GM18508 (cell line): Measurements from ENCODE around the gene KRTAP4-9.
"Not testable (repeated sequence)": the region's sequence is repeated elsewhere in the genome, so short reads cannot be mapped to it uniquely, and the experiment has no call there.

Source experiments
- ATAC-seq: cut with Tn5 transposase; IDR thresholded peaks from one replicate; pipeline ENCODE4 v1.9.1; 2021; ENCODE audit warnings: moderate number of reproducible peaks; ENCODE audit not compliant: insufficient read depth, unreplicated experiment

KRTAP4-9 gene

DNA sequence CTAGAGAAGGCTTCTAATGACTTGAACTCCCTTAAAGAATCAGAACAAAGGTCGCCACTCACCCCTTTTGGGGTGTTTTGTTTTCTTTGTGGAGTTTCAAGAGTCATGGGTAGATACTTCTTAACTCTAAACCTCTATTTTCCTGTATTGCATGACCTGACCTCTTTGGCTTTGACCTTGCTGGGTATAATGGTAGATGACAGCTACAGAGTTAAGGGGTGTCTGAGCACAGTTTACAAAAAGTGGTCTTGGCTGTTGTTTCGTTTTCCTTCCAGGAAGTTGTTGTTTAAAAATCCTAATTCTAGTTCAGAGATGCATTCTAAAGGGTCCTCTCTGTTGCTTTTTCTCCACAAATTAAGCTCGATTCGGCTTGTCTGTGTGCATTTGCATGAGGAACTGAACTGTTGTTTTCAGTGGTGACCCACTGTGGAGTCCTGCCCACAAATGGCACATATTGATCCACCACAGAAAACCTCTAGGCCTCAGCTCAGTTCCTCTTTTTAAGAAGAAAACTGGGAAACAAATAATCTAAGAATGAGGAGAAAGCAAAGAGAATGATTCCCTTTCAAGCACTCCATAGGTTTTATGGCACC is 16.3 kb upstream of the KRTAP4-9 start:
- not testable (repeated sequence) for ATAC-seq

DNA sequence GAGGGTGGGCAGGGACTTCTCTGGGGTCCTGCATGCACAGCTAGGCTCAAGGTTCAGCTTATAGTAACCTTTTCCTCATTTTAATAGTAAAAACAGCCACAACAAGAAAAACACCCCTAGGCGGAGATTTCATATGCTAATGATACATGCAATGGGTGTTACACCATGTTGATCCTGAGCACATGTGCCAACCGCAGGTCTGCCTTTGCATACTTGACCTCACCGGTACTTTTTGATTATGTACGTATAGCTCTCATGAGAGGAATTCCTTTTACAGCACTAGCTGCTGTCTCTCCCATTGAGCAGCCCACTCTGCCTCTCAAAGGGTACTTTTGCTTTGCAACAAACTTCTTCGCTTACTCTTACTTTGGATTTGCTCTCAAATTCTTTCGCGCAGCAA is 9.1 kb upstream of the KRTAP4-9 start:
- ATAC-seq: no peak

DNA sequence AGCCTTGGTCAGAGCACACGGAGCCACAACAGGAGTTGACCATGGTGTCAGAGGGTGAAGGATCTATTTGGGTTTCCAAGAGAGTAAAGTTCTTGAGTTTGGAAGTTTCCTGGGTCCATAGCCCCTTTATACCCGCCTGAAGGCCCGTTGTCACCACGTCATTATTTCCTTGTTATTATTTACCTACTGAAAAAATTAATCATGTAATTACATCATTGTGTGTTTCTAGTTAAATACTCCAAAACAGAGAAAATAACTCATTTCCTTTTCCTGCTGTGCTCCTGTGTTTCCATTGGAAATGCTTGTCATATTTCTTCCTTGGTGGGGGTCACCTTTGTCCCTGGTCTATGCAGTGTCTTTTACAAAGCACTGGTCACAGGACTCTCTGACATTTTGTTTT is 7.1 kb upstream of the KRTAP4-9 start, which contains the start of gene KRTAP4-8:
Gene KRTAP4-8, minus strand, starts transcription at position 101 of the 400 bp plus-strand sequence. Its CDS starts 58 bp downstream, at position 43.
- ATAC-seq: no peak

DNA sequence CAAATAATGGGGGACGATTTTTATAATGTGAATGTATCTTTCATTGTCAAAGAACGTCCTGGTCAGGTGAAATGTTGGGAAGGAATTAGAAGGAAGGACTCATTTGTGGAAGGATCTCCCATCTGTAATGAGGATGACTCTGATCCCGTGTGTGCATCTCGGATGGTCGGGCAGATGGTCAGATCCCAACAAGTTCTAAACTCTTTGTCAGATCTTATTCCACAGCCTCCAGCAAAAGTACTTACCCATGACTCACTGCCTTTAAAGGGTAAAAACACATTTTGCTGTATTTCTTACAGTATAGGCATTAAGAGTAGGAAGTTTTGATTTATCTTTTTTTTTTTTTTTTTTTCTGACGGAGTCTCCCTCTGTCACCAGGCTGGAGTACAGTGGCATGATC is 6.7 kb upstream of the KRTAP4-9 start:
- no peak for ATAC-seq

DNA sequence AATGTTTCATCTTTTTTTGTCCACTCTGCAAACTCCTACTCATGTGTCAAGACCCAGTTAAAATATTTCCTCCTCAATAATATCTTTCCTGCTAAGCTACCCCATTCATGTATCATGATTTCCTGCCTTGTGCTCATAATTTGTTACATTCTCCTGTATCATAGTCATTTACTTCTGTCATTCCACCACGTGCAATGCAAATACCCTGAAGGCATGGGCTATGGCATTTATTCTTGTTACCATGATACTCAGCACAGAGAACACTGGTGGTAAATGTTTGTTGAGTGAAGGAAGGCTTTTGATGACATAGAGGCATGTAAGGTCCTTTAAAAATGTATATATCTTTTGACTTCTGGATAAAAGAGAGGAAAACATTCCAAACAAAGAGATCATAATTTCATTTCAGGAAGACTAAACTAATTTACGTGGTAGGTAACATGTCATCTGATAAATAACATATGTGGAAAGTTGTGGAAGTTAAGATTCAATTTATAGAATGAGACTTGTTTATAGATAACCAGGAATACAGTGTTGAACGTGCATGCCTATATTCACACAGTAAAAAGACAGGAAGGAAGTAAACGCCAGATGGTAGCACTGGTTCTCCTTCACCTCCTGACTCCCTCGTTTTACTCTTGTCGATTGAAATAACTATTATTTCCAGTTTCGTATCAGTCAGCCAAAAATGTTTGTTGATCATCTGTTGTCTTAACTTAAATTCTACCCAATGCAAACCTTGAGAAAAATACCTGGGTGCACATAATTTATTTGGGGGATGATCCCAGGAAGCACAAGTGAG is 5.3 kb upstream of the KRTAP4-9 start:
- ATAC-seq: not testable (repeated sequence)

DNA sequence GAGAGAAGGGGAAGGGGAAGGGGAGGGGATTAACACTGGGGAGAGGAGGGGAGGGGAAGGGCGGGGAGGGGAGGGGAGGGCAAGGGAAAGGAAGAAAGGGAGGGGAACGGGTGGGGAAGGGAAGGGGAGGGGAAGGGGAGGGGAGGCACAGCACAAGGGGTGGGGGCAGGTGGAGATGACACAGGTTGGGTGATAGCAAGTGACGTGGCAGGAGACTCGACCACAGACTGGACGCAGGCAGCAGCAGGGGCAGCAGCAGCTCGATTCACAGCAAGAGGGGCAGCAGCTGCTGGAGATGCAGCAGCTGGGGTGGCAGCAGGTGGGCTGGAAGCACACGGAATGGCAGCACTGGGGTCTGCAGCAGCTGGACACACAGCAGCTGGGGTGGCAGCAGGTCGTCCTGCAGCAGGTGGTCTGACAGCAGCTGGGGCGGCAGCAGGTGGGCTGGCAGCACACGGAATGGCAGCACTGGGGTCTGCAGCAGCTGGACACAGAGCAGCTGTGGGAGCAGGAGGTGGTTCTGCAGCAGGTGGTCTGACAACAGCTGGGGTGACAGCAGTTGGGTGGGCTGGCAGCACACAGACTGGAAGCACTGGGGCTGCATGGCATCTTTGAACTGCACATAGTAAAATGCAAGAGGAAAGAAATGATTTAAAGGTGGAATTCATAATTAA is 3.5 kb upstream of the KRTAP4-9 start, which contains the start of gene KRTAP4-16:
Gene KRTAP4-16, minus strand, starts transcription at position 624 of the 674 bp plus-strand sequence. Its CDS starts 0 bp downstream, at position 624.
- ATAC-seq: no peak

DNA sequence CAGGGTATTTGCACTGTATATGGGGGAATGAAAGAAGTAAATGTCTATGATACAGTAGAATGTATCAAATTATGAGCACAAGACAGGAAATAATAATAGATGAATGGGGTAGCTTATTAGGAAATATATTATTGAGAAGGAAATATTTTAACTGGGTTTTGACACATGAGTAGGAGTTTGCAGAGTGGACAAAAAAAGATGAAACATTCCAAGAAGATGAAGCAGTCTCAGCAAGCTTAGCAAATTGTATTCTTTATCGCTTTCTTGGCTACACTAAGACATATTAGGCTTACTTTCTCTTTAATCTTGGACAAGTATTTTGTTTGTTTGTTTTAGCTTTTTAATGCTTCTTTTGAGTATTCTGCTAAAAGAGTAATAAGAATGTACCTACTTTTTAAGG is 1.3 kb upstream of the KRTAP4-9 start:
- ATAC-seq: no peak

DNA sequence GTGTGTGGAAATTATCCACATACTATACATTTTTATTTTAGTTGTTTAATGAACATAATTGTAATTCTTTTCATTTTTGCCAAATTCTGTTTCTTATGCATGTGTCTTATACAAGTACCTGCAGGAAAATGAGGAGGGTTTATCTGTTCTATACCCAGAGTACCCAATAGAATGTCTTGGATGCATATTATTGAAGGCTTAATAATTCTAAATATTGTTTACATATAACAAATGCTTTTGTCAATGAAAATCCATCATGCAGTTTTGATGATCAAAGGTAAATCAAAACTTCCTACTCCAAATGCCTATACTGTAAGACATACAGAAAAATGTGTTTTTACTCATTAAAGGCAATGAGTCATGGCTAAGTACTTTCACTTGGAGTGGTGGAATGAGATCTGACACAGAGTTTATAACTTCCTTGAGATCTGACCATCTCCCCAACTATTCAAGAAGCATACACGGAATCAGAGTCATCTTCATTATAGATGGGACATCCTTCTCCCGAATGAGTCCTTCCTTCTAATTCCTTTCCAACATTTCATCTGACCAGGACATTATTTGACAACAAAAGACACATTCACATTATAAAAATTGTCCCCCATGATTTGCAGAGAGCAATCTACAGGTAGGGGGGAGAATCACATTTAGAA is 677 bp upstream of the KRTAP4-9 start:
- ATAC-seq: not testable (repeated sequence)

DNA sequence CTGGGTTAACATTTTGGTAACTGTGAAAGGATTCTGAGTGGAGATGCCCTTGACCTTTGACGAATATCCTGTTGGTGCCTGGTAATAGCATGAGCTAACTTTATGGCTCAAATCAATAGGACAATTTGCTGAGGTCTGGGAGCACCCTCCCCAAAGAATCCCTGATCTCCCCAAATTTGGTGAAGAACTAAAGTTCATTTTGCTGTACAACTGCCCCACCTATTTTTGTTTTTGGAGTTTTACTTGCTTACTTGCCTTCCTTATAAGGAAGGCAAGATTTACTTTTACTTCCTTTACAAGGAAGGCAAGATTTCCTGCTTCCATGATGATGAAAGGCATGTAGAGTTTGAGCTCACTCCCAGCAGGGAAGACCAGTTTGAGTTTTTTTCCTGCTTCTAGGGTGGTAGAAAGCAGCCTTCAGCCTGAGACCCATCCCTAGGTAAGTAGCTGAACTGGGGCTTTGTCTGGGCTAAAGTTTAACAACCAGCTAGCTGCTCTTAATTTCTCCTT is 2.8 kb downstream of the KRTAP4-9 start:
- ATAC-seq: no peak

DNA sequence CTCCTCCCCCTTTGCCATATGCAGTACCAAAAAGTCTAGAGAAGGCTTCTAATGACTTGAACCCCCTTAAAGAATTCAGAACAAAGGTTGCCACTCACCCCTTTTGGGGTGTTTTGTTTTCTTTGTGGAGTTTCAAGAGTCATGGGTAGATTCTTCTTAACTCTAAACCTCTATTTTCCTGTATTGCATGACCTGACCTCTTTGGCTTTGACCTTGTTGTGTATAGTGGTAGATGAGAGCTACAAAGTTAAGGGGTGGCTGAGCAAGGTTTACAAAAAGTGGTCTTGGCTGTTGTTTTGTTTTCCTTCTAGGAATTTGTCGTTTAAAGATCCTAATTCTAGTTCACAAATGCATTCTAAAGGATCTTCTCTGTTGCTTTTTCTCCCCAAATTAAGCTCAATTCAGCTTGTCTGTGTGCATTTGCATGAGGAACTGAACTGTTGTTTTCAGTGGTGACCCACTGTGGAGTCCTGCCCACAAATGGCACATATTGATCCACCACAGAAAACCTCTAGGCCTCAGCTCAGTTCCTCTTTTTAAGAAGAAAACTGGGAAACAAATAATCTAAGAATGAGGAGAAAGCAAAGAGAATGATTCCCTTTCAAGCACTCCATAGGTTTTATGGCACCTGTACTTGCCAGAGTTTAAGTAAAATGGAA is 3.7 kb downstream of the KRTAP4-9 start:
- not testable (repeated sequence) for ATAC-seq

DNA sequence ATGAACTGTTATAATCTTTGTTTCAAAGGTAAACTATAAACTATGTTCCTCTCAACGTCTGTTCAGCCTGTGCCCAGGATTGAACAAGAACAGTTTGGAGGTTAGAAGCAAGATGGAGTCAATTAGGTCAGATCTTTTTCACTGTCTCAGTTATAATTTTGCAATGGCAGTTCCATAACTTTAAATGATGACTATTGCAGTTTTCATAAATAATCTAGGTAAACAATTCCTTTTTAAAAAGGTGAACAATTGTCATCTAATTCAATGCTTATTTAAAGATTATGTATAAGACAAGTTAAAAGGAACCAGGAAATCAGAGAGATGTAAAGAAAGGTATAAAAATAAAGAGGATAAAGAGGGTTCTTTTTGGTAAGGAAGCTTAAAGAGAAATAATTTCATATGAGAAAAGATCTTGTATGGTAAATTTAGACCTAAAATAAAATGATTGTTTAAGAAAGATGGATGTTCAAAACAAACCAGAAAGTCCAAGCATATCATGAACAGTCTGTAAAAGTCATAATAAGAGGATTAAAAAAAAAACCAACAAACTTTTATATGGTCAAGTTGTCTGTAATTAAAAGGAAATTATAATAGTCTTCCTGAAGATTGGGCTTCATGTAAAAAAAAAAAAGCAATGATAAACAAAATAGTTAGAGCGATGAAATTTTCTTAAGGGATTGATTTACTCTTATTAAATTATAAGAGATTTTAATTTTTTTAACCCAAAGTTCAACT is 6.1 kb downstream of the KRTAP4-9 start:
- ATAC-seq: no peak

DNA sequence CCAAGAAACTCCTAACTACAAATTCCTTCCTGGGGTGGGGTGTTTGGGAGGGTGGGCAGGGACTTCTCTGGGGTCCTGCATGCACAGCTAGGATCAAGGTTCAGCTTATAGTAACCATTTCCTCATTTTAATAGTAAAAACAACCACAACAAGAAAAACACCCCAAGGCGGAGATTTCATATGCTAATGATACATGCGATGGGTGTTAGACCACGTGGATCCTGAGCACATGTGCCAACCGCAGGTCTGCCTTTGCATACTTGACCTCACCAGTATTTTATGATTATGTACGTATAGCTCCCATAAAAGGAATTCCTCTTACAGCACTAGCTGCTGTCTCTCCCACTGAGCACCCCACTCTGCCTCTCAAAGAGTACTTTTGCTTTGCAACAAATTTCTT is 11.1 kb downstream of the KRTAP4-9 start:
- ATAC-seq: no peak

DNA sequence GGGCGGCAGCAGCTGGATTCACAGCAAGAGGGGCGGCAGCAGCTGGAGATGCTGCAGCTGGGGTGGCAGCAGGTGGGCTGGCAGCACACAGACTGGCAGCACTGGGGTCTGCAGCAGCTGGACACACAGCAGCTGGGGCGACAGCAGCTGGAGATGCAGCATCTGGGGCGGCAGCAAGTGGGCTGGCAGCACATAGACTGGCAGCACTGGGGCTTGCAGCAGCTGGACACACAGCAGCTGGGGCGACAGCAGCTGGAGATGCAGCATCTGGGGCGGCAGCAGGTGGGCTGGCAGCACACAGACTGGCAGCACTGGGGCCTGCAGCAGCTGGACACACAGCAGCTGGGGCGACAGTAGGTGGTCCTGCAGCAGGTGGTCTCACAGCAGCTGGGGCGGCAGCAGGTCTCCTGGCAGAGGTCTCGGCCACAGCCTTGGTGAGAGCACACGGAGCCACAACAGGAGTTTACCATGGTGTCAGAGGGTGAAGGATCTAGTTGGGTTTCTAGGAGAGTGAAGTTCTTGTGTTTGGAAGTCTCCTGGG is 12.7 kb downstream of the KRTAP4-9 start, which contains the start of gene KRTAP4-11:
Gene KRTAP4-11, minus strand, starts transcription at position 528 of the 541 bp plus-strand sequence. Its CDS starts 58 bp downstream, at position 470.
- not testable (repeated sequence) for ATAC-seq

DNA sequence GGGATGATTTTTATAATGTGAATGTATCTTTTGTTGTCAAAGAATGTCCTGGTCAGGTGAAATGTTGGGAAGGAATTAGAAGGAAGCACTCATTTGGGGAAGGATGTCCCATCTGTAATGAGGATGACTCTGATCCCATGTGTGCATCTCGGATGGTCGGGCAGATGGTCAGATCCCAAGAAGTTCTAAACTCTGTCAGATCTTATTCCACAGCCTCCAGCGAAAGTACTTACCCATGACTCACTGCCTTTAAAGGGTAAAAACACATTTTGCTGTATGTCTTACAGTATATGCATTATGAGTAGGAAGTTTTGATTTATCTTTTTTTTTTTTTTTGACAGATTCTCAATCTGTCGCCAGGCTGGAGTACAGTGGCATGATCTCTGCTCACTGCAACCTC is 13.5 kb downstream of the KRTAP4-9 start:
- ATAC-seq: no peak

DNA sequence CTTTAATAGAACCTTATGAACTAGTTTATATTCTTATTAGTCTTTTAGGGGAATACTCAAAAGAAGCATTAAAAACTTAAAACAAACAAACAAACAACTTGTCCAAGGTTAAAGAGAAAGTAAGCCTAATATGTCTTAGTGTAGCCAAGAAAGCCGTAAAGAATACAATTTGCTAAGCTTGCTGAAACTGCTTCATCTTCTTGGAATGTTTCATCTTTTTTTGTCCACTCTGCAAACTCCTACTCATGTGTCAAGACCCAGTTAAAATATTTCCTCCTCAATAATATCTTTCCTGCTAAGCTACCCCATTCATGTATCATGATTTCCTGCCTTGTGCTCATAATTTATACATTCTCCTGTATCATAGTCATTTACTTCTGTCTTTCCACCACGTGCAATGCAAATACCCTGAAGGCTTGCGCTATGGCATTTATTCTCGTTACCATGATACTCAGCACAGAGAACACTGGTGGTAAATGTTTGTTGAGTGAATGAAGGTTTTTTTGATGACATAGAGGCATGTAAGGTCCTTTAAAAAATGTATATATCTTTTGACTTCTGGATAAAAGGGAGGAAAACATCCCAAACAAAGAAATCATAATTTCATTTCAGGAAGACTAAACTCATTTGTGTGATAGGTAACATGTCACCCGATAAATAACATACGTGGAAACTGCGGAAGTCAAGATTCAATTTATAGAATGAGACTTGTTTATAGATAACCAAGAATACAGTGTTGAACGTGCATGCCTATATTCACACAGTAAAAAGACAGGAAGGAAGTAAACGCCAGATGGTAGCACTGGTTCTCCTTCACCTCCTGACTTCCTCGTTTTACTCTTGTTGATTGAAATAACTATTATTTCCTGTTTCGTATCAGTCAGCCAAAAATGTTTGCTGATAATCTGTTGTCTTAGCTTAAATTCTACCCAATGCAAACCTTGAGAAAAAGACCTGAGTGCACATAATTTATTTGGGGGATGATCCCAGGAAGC is 14.8 kb downstream of the KRTAP4-9 start:
- ATAC-seq: not testable (repeated sequence)

DNA sequence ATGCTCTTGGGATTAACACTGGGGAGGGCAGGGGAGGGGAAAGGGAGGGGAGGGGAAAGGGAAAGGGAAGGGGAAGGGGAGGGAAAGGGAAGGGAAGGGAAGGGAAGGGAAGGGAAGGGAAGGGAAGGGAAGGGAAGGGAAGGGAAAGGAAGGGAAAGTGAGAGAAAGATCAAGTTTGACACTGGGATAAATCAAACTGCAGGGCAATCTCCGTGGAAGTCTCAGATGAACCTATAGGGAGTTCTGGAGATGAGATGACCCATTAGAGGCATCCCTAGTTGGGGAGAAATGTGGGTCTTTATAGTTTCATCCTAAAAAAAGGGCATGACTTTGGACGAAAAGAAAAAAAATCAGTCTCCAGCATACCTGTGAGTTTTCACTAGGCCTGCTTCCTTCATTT is 16.6 kb downstream of the KRTAP4-9 start:
- no peak for ATAC-seq

DNA sequence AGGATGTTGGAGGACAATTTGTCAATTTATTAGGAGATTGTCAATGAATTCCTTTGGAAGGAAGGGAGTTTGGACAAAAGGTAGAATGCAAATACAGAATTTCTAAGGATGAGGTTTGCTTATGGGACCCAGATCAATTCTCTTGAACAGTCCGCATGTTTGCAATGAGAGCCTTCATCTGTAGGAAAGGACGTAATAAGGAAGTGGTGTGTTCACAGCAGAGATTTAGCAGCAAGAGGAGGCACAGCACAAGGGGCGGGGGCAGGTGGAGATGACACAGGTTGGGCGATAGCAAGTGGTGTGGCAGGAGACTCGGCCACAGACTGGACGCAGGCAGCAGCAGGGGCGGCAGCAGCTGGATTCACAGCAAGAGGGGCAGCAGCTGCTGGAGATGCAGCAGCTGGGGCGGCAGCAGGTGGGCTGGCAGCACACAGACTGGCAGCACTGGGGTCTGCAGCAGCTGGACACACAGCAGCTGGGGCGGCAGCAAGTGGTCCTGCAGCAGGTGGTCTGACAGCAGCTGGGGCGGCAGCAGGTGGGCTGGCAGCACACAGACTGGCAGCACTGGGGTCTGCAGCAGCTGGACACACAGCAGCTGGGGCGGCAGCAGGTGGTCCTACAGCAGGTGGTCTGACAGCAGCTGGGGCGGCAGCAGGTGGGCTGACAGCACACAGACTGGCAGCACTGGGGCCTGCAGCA is 18.3 kb downstream of the KRTAP4-9 start:
- ATAC-seq: not testable (repeated sequence)
